PFSK-1 (cell line): ENCODE data around the gene NRP1. TPM values are rescaled to one million over a fixed set of nuclear protein-coding genes. Genes with fewer than 3 reads are reported as not detected.

Experiments used
- FOXP2 ChIP-seq: optimal IDR thresholded peaks from 2 replicates; pipeline ENCODE3; 2011; ENCODE audit warnings: borderline replicate concordance, control low read depth, inconsistent platforms; ENCODE audit not compliant: insufficient read depth; ENCODE audit errors: extremely low read length, extremely low read depth
- POLR2AphosphoS5 ChIP-seq: IDR thresholded peaks from 2 replicates; pipeline ENCODE4 v1.6.1; 2012; ENCODE audit warnings: low read depth, mild to moderate bottlenecking, control low read depth, low read length, moderate library complexity
- SIN3A ChIP-seq: IDR thresholded peaks from 2 replicates; pipeline ENCODE4 v1.6.1; 2012; ENCODE audit warnings: mild to moderate bottlenecking, low read length, moderate library complexity, borderline replicate concordance; ENCODE audit not compliant: insufficient read depth
- TAF1 ChIP-seq: IDR thresholded peaks from 2 replicates; pipeline ENCODE4 v1.6.1; 2012; ENCODE audit warnings: low read length, control low read depth, borderline replicate concordance; ENCODE audit not compliant: insufficient read depth
- polyA plus RNA-seq: library from polyadenylated mRNA; unstranded; fragments of >200 nt; gene quantifications from one replicate; pipeline ENCODE4 v1.2.1, GENCODE V29; 2012; ENCODE audit warnings: low read depth, missing spikeins; ENCODE audit not compliant: insufficient read length
- TF ChIP-seq, protein P1 (sequence below), 2 experiments: IDR thresholded peaks; 2 replicates each; pipeline versions ENCODE4 v1.6.1 to v1.8.0; 2011 to 2012; ENCODE audit warnings: low read depth in 2 of 2, low read length in 2 of 2, control low read depth in 1 of 2, inconsistent platforms in 1 of 2, mild to moderate bottlenecking in 1 of 2, moderate library complexity in 1 of 2; ENCODE audit not compliant: insufficient read depth in 1 of 2

NRP1 gene
- polyA plus RNA-seq = 29.6 TPM

DNA sequence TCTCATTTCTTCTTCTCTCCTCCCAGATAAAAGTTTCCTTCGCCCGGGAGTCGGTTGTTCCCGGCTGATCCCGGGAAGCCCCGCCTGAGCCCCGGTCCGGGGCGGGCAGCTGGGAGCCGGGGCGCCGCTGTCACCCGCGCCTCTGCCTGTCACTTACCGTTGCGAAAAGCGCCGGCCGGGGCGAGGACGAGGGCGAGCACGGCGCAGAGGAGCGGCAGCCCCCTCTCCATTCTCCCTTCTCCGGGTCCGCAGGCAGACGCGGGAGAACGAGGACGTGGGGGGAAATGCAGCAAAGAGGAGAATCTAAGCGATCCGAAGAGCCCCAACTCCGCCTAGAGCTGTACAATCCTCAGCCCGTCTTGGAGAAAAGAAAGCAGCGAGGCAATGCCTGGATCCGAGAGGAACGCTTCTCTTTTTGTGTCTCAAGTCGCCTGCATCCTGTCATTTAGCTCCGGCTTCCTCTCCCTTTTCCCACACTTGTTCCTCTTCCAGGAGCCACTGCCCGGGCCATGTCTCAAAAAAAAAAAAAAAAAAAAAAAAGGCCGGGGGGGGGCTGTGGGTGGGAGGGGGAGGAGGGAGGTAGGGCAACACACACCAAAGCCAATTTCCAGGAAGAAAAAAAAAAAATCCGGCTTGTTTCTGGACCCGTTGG, at the start of gene NRP1:
TSS of gene NRP1 (minus strand) at position 515 of the 652 bp plus-strand sequence. CDS start at position 230, 285 bp downstream.
- TF ChIP-seq SIN3A = no peak
- no peak for TF ChIP-seq FOXP2
- TF ChIP-seq POLR2AphosphoS5 = no peak
- no peak for TF ChIP-seq TAF1
- TF ChIP-seq, protein P1, sequence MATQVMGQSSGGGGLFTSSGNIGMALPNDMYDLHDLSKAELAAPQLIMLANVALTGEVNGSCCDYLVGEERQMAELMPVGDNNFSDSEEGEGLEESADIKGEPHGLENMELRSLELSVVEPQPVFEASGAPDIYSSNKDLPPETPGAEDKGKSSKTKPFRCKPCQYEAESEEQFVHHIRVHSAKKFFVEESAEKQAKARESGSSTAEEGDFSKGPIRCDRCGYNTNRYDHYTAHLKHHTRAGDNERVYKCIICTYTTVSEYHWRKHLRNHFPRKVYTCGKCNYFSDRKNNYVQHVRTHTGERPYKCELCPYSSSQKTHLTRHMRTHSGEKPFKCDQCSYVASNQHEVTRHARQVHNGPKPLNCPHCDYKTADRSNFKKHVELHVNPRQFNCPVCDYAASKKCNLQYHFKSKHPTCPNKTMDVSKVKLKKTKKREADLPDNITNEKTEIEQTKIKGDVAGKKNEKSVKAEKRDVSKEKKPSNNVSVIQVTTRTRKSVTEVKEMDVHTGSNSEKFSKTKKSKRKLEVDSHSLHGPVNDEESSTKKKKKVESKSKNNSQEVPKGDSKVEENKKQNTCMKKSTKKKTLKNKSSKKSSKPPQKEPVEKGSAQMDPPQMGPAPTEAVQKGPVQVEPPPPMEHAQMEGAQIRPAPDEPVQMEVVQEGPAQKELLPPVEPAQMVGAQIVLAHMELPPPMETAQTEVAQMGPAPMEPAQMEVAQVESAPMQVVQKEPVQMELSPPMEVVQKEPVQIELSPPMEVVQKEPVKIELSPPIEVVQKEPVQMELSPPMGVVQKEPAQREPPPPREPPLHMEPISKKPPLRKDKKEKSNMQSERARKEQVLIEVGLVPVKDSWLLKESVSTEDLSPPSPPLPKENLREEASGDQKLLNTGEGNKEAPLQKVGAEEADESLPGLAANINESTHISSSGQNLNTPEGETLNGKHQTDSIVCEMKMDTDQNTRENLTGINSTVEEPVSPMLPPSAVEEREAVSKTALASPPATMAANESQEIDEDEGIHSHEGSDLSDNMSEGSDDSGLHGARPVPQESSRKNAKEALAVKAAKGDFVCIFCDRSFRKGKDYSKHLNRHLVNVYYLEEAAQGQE (IDR thresholded peaks at IDR 0.05; ENCODE audit: insufficient read depth in 1 of 2, low read depth in 2 of 2, low read length in 2 of 2) = no peak

DNA sequence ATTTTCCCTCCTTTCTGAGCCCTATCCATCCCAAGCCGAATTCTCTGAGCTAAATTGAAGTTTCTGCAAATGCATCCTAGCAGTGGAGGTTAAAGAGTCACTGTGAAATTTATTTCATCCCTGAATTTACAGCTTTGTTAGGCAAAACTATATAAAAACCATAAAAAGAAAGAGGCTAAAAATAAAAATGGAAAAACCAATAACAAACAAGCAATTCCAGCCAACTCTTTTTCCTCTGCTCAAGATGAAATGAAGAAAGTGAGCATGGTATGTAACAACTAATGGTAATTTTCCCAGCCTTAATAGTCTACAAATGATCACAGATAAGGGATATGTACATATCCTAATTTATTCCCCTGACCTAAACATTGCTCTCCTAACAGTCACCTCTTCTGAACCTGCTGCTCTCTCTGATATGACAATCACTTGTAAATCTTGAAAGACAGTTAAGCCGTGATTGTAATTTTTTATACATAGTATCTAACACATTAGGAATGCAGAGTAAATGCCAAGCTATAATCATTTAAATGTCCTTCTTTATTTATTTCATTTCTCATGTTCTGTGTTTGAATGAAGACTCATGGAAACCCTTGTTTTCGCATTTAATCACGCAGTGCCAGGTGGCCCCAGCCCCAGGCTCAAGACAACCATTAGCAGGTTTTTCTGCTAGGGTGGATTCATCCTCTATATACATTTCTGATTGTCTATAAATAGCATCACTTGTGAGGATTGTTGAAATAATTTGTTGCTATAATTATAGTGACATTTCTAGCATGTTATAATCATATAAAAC, 48.6 kb upstream of the NRP1 start:
- no peak for TF ChIP-seq POLR2AphosphoS5
- TF ChIP-seq TAF1 = no peak
- TF ChIP-seq, protein P1 (IDR thresholded peaks at IDR 0.05; ENCODE audit: insufficient read depth in 1 of 2, low read depth in 2 of 2, low read length in 2 of 2) = no peak

DNA sequence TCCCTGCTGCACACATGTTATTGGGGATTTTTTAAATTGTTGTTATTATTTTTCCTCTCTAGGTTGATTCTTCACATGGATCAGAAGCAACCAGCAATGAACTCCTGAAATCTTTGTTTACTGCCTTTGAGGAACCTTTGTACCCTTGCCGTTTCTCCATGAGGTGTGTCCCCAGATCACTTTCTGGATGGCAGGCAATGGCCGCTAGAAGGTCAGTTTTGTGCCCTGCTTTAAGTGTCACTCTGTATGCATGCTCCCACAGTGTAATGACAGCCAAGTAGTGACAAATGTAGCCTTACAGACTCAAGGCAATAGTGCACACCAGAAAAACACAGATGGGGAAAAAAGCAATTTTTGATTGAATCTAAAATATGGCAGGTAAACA, 47.7 kb upstream of the NRP1 start:
- TF ChIP-seq SIN3A (no peak), FOXP2 (no peak), TAF1 (no peak)
- TF ChIP-seq, protein P1 (IDR thresholded peaks at IDR 0.05; ENCODE audit: insufficient read depth in 1 of 2, low read depth in 2 of 2, low read length in 2 of 2) = no peak

DNA sequence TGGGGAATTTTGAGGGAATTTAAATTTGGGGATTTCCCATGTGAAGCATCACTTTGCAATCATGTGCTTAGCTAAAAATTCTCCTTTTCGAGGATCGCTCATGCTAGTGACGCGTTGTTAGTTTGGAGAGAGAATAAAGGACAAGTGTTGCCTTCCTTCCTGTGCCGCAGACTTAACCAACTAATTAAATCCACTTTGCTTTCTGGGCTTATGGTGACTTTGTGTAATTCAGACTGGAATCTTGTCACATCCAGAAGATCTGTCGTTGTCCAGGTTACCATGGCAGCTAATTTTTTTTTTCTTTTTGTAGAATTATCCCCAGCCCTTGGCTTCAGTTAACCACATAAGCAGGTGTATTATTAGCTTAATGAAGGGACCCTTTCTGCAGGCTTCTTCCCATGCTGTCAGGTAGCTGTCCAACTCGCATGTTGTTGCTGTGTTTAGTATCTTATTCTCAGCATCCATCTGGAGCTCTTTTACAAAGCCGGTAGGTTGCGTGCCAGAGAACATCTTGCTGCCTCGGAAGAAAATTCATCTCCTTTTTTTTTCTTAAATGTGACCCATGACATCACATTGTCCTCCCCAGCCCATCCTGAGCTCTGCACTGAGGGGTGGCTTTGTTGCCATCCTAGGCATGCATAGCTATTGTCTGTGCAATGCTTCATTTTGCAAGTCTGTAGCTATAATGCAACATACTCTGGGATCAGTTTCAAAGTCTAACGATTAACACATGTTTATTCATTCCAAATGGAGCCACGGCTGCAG, 47.2 kb upstream of the NRP1 start:
- no peak for TF ChIP-seq SIN3A
- no peak for TF ChIP-seq FOXP2
- TF ChIP-seq POLR2AphosphoS5 = no peak
- no peak for TF ChIP-seq TAF1
- TF ChIP-seq, protein P1 (IDR thresholded peaks at IDR 0.05; ENCODE audit: insufficient read depth in 1 of 2, low read depth in 2 of 2, low read length in 2 of 2) = no peak
